ENCODE results near the gene SRGAP1.
"Not testable (repeated sequence)": the region's sequence is repeated elsewhere in the genome, so short reads cannot be mapped to it uniquely, and the experiment has no call there.

The SRGAP1 gene

GRCh38 chr12:64018116-64018515 lies 173.6 kb downstream of the SRGAP1 start:
- not testable (repeated sequence) for DNase-seq

GRCh38 chr12:64018524-64018923 lies 174.0 kb downstream of the SRGAP1 start:
- no peak for DNase-seq

GRCh38 chr12:64019101-64019500 lies 174.6 kb downstream of the SRGAP1 start:
- DNase-seq = no peak

- no peak for DNase-seq
Measured at GRCh38 chr12:64019654-64020053, 175.2 kb downstream of the SRGAP1 start.

GRCh38 chr12:64025174-64025958 lies 180.9 kb downstream of the SRGAP1 start:
- no peak for DNase-seq

- DNase-seq = no peak
Measured at GRCh38 chr12:64027311-64027710, 182.8 kb downstream of the SRGAP1 start.

- DNase-seq = no peak
Measured at GRCh38 chr12:64028541-64028940, 184.0 kb downstream of the SRGAP1 start.

GRCh38 chr12:64029013-64029857 lies 184.7 kb downstream of the SRGAP1 start:
- no peak for DNase-seq

- DNase-seq = no peak
Measured at GRCh38 chr12:64030155-64030554, 185.7 kb downstream of the SRGAP1 start.

- DNase-seq = not testable (repeated sequence)
Measured at GRCh38 chr12:64034056-64034455, 189.6 kb downstream of the SRGAP1 start.

GRCh38 chr12:64034901-64035576 lies 190.5 kb downstream of the SRGAP1 start:
- no peak for DNase-seq

- no peak for DNase-seq
Measured at GRCh38 chr12:64036414-64036813, 191.9 kb downstream of the SRGAP1 start.

GRCh38 chr12:64039281-64039871 lies 194.9 kb downstream of the SRGAP1 start:
- DNase-seq = peak; percentile 27

- DNase-seq = no peak
Measured at GRCh38 chr12:64042911-64043310, 198.4 kb downstream of the SRGAP1 start.

- DNase-seq = no peak
Measured at GRCh38 chr12:64044191-64044590, 199.7 kb downstream of the SRGAP1 start.

- no peak for DNase-seq
Measured at GRCh38 chr12:64051057-64051456, 206.6 kb downstream of the SRGAP1 start.

- DNase-seq = no peak
Measured at GRCh38 chr12:64053117-64053516, 208.6 kb downstream of the SRGAP1 start.

- DNase-seq = no peak
Measured at GRCh38 chr12:64054079-64054520, 209.6 kb downstream of the SRGAP1 start.

- no peak for DNase-seq
Measured at GRCh38 chr12:64056741-64057140, 212.2 kb downstream of the SRGAP1 start.

GRCh38 chr12:64057706-64058105 lies 213.2 kb downstream of the SRGAP1 start:
- no peak for DNase-seq

GRCh38 chr12:64058541-64059265 lies 214.2 kb downstream of the SRGAP1 start:
- no peak for DNase-seq

GRCh38 chr12:64059685-64060084 lies 215.2 kb downstream of the SRGAP1 start:
- DNase-seq = no peak
